Measurements from ENCODE around the gene ZBTB38.

ZBTB38 gene

DNA sequence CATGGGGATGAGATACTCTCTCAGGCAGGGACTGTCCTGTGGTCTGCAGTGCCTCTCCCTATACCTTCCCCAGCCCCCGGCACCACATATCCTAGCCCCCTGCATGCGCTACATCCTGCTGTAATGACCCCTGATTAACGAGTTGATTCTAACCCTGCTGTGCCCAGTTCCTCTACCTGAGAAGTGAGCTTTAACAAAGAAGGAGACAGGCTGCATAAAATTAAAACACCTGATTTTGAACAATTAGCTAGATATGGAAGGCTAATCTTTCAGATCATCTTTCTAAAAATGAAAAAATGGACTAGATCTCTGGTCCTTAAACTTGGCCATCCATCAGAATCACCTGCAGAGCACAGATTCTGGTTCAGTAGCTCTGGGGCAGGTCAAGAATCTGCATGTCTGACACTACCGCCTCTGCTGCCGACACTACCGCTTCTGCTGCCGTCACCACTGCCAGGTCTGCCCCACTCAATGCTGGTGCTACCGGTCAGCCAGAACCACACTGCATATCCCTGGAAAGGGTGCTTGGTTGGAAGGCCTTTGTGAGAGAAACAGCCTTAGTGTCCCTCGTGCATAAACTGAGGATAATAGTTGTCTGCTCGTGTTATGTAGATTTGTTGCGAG lies 33.6 kb upstream of the ZBTB38 start:
- DNase-seq = no peak
- Mint-ChIP-seq H3K27me3 (no peaks in the 10 kb centered on the region), H3K27ac (no peak overlapping the region), H3K9me3 (no peaks in the 10 kb centered on the region), H3K4me3 (no peak overlapping the region), H3K4me1 (no peaks in the 10 kb centered on the region)
- no peak for ATAC-seq

DNA sequence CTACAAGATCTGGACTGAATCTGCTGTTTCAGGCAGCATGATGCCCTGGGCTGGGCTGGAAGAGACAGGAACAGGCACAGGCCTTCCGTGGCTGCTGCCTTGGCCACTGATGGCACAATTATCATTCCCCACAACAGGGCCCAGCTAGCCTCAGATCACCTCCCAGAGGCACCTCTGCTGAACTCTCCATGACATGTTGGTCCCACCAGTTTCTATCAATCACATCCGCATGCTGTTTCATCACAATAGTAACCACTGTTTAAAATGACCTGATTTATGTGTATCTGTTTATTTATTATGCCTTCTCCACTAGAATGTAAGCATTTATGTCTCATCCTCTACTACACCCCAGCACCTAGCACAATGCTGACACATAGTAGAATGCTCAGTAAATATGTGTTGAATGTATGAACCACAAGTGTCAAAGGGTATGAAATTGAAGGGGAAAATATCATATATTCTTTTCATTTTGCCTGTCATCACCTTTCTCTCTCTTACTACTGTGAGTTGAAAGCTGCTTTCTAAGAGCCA lies 32.7 kb upstream of the ZBTB38 start:
- H3K4me3 Mint-ChIP-seq = no peak overlapping the region
- no peaks in the 10 kb centered on the region for H3K4me1 Mint-ChIP-seq
- no peak overlapping the region for H3K27ac Mint-ChIP-seq
- H3K9me3 Mint-ChIP-seq = no peaks in the 10 kb centered on the region
- no peaks in the 10 kb centered on the region for H3K27me3 Mint-ChIP-seq
- no peak for ATAC-seq
- no peak for DNase-seq

DNA sequence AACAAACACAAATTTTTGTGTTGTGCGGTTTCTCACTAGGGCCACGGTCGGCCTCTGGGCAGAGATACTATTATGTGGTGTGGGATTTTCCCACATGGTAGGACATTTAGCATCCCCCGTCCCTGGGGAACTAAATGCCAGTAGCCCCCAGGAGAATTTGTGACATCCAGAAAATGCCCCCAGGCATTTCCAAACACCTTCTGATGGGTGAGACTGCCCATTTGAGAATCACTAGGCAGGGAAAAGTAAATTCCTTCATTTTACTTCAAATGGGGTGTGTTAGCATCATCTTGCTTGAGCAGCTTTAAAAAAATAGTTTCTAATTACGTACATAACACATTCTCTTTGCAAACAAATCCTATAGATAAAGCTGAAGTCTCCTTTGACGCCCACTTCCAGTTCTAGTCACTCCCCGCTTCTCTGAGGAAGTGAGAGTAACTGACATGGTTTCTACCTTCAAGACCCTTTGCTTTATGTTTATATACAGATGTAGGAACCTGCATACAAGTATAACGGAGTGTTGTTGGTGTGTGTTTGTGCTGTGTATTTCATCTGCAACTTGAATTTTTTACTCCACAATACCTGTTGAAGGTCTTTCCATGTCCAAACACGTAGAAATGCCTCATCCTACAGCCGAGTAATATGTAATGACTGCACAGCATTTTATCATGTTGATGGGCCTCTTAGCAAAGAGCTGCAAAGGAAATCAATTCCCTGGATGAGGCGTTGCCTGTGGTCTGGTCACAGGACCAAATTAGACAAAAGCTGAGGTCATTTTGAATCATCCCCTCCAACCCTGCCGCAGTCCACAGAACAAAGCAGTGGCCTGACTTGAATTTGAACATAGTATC lies 31.4 kb upstream of the ZBTB38 start:
- no peak overlapping the region for H3K4me3 Mint-ChIP-seq
- H3K27me3 Mint-ChIP-seq = no peaks in the 10 kb centered on the region
- H3K4me1 Mint-ChIP-seq = no peaks in the 10 kb centered on the region
- peaks cover 0 to 7% of the 10 kb centered on the region in 2 donors for H3K9me3 Mint-ChIP-seq
- no peak overlapping the region for H3K27ac Mint-ChIP-seq
- ATAC-seq = no peak
- no peak for DNase-seq

DNA sequence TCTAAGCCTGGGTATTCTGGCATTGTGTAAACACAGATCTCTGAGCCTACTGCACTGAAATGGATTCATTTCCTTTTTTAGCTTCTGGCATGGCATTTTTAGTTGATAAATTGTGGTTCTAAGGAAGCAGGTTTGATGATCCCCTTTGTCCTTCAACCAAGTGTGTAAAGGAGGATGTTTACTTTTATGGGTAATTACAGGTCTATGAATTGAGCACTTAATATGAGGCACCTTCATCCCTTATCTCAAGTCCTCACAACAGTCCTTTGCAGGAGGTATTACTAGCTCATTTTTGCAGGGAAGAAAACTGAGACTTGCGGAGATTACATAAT lies 30.8 kb upstream of the ZBTB38 start:
- ATAC-seq = no peak
- H3K27ac Mint-ChIP-seq = no peak overlapping the region

DNA sequence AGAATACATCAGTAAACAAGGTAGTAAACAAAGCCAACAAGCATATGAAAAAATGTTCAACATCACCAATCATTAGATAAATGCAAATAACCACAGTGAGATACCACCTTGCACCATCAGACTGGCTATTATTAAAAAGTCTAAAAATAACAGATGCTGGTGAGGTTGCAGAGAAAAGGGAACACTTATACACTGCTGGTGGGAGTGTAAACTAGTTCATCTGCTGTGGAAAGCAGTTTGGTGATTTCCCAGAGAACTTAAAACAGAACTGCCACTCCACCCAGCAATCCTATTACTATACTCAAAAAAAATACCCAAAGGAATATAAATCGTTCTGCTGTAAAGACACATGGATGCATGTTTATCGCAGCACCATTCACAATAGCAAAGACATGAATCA lies 30.3 kb upstream of the ZBTB38 start:
- Mint-ChIP-seq H3K4me3 (no peak overlapping the region), H3K27me3 (no peaks in the 10 kb centered on the region), H3K9me3 (peaks cover 0 to 7% of the 10 kb centered on the region in 2 donors), H3K4me1 (no peaks in the 10 kb centered on the region), H3K27ac (no peak overlapping the region)
- DNase-seq (no peak), ATAC-seq (no peak)

More for the DNA sequence above, 30.8 kb upstream of the ZBTB38 start:
- Mint-ChIP-seq H3K9me3 (peaks cover 0 to 7% of the 10 kb centered on the region in 2 donors), H3K27me3 (no peaks in the 10 kb centered on the region), H3K4me3 (no peak overlapping the region), H3K4me1 (no peaks in the 10 kb centered on the region)
- DNase-seq = no peak

DNA sequence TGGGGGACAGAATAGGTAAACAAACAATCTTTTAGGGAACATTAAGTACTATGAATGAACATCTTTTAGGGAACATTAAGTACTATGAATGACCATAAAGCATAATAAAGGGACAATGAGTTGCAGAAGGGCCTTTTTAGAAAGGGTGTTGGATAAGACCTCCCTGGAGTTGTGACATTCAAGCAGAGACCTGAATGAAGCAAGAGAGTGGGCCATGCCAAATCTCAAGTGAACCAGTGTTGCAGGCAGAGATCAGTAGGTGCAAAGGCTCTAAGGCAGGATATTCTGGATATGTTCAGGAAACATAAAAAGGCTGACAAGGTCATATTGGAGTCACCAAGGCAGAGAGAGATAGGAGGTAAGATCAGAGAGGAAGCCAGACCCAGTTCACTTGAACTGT lies 29.4 kb upstream of the ZBTB38 start:
- Mint-ChIP-seq H3K4me1 (no peaks in the 10 kb centered on the region), H3K9me3 (peaks cover 0 to 7% of the 10 kb centered on the region in 2 donors), H3K4me3 (no peak overlapping the region), H3K27me3 (no peaks in the 10 kb centered on the region), H3K27ac (no peak overlapping the region)
- DNase-seq (no peak), ATAC-seq (no peak)

DNA sequence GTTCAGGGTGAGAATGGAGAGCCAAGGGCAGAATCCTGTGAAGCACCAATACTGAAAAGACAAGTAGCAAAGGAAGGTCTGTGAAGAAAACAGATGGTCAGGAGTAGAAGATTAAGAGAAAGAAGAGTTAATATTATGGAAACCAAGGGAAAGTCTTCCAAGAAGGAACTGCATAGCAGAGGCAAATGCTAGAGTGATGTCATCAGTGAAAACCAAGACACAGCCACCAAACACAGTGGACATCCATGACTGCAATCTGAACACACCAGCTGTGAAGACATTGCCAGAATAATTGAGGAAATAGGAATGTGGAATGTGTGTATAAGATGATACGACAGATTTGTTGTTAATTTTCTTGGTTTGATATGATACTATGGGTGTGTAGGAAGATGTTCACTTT lies 26.8 kb upstream of the ZBTB38 start:
- ATAC-seq (no peak), DNase-seq (no peak)
- Mint-ChIP-seq H3K4me1 (no peaks in the 10 kb centered on the region), H3K27me3 (no peaks in the 10 kb centered on the region), H3K9me3 (peaks cover 0 to 7% of the 10 kb centered on the region in 2 donors), H3K4me3 (no peak overlapping the region), H3K27ac (peak overlapping the region in 1 of 2 donors; percentile 41)

DNA sequence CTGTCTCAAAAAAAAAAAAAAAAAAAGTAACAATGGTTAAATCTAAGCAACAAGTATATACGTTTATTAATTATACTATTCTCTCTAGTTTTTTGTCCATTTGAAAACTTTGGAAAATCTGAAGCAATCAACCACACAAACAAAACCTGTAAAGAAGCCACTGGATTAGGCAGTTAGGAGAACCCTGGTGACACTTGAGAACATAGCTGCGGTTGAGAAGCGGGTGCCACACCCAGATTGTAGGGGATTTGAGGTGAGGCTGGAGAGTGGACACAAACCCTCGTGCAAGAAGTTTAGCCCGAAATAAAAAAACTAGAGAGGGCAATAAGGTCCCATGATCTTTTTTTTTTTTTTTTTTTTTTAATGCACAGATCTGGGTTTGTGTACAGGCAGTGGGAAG lies 25.9 kb upstream of the ZBTB38 start:
- H3K27me3 Mint-ChIP-seq = no peaks in the 10 kb centered on the region

DNA sequence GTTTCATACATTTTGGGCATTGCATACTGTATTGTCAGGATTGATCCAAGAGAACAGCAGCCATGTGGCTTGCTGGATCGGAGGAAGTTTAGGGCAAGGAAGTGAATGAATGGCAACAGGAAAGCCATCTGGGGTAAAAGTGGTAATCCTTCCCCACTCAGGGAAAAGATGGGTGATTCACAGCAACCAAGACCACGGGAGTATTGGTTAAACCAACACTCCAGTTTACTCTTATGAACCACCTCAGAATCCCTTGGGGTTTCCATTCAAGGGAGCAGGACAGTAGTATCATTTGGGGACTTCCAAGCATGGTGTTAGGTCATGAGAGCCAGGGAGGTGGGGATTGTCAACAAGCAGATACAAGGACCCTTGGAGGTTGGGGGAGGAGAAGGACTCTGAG lies 25.2 kb upstream of the ZBTB38 start:
- Mint-ChIP-seq H3K4me3 (no peak overlapping the region), H3K27me3 (no peaks in the 10 kb centered on the region), H3K4me1 (no peaks in the 10 kb centered on the region), H3K9me3 (peaks cover 0 to 7% of the 10 kb centered on the region in 2 donors), H3K27ac (no peak overlapping the region)
- no peak for ATAC-seq
- no peak for DNase-seq

More for the DNA sequence above, 25.9 kb upstream of the ZBTB38 start:
- Mint-ChIP-seq H3K4me3 (no peak overlapping the region), H3K9me3 (peaks cover 0 to 7% of the 10 kb centered on the region in 2 donors), H3K4me1 (no peaks in the 10 kb centered on the region), H3K27ac (no peak overlapping the region)
- DNase-seq (no peak), ATAC-seq (no peak)

DNA sequence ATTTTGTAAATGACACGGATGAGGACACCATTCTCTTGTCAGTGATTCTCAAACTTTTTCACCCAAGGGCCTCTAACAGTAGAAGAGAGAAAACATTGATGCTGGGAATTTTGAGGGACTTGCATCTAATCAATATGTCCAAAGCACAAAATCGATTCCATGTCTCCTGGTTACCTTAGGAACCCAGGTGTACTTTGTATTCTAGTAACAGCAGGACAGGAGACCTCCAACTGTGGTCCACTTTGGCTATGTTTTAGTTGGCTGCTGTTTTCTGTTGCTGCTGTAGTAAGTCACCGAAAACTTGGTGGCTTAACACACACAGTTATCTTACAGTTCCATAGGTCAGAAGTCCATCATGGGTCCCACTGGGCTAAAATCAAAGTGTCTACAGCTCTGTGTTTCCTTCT lies 24.4 kb upstream of the ZBTB38 start:
- no peaks in the 10 kb centered on the region for H3K27me3 Mint-ChIP-seq
- no peaks in the 10 kb centered on the region for H3K4me1 Mint-ChIP-seq
- H3K27ac Mint-ChIP-seq = no peak overlapping the region
- H3K9me3 Mint-ChIP-seq = peaks cover 0 to 7% of the 10 kb centered on the region in 2 donors
- no peak for ATAC-seq
- H3K4me3 Mint-ChIP-seq = no peak overlapping the region
- DNase-seq = no peak

DNA sequence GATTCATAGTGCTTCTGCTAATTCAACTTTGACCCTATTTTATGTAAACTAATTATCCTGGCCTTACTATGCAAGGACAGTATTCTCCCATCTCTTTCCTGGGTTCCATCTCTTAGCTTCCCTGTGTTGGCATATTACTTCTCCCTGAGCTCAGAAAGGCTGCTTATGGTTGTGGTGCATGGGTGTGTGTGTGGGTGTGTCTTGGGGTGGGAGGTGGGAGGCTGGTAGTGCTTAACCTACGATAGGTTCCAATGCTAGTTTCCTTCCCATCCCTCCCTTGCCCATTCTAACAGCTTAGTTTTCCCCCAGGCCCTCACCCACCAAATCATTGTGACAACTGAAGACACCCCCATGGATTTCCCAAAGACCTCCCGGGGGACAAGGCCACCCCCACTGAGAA lies 22.8 kb upstream of the ZBTB38 start:
- ATAC-seq = no peak

DNA sequence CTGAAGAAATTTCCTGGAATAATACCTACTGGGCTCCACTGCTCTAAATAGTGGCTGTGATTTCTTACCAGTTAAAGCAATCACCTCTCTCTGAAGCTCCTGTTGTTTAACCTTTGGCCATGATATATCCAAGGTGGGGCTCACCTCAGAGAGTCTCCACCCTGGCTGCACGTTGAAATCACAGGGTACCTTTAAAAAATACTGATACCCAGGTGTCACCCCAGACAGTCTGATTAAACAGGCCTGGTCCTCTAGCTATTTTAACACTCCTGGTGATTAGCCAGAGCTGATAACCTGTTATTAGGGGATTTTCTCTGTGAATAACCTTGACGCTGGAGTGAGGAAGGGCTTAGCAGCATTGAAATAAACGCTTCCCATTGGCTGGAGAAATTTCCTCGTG lies 22.3 kb upstream of the ZBTB38 start:
- H3K27me3 Mint-ChIP-seq = no peaks in the 10 kb centered on the region
- ATAC-seq (no peak), DNase-seq (no peak)
- no peak overlapping the region for H3K4me3 Mint-ChIP-seq
- peaks cover 0 to 11% of the 10 kb centered on the region in 2 donors for H3K9me3 Mint-ChIP-seq
- no peak overlapping the region for H3K27ac Mint-ChIP-seq
- H3K4me1 Mint-ChIP-seq = no peaks in the 10 kb centered on the region

More for the DNA sequence above, 22.8 kb upstream of the ZBTB38 start:
- no peak for DNase-seq
- Mint-ChIP-seq H3K27ac (no peak overlapping the region), H3K9me3 (peaks cover 0 to 10% of the 10 kb centered on the region in 2 donors), H3K4me3 (no peak overlapping the region), H3K4me1 (no peaks in the 10 kb centered on the region), H3K27me3 (no peaks in the 10 kb centered on the region)

DNA sequence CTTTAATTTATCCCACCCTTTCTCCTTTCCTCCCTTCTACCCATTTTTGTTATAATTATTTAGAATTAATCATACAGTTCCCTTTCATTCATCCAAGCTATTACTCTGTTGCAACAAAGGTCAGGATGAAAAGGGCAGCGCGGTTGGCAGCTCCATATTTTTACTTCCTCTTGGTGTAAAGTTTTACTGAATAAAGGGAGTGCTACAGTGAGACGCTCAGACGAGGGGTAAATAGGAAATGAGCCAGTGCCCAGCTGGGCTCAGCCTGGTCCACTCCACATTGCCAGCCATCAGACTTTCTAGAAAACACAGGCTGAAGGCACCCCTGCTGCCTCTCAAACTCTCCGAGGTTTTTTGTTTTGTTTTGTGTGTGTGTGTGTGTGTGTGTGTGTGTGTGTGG lies 21.9 kb upstream of the ZBTB38 start:
- no peaks in the 10 kb centered on the region for H3K4me1 Mint-ChIP-seq
- peaks cover 0 to 8% of the 10 kb centered on the region in 2 donors for H3K9me3 Mint-ChIP-seq
- no peak for ATAC-seq
- no peak for DNase-seq
- no peak overlapping the region for H3K4me3 Mint-ChIP-seq
- H3K27me3 Mint-ChIP-seq = no peaks in the 10 kb centered on the region
- H3K27ac Mint-ChIP-seq = no peak overlapping the region

DNA sequence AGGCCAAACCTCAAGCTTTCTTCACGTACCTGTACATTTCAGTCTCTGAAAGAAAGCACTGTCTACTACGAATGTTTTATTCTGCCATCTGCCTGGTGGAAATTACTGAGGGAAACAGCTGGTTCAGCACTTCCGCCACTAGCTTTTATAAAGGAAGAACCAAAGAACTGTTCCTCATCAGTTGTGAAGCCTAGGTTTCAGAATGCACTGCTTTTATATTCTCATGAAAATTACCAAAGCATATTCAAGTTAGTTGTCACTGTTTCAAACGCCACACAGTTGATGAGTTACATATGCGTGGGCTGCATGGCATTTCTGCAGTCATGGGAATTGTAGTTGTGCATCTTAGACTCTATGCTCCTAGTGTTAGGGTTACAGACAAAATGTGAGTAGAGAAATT lies 21.5 kb upstream of the ZBTB38 start:
- no peak for ATAC-seq
- no peak for DNase-seq

DNA sequence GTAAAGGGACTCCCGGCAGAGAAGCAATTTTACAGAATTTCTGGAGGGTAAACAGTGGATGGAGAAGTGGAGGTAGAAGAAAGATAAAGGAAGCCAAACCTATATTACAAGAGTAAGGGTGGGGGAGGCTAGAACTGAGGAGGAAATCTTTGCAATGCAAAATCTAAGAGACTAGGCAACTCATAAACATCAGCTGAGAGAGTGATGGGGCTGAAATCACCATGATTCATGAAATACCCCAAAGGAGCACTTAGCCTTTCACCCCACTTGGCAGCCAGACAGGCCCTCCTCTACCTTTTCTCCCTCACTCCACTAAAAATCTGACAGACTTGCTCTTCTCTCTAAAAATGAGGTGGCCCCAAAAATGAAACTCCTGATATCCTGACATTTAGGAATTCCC lies 19.5 kb upstream of the ZBTB38 start:
- Mint-ChIP-seq H3K9me3 (peaks cover 0 to 4% of the 10 kb centered on the region in 2 donors), H3K27me3 (no peaks in the 10 kb centered on the region), H3K27ac (no peak overlapping the region), H3K4me1 (no peaks in the 10 kb centered on the region), H3K4me3 (no peak overlapping the region)
- no peak for DNase-seq
- ATAC-seq = no peak

More for the DNA sequence above, 21.5 kb upstream of the ZBTB38 start:
- no peaks in the 10 kb centered on the region for H3K27me3 Mint-ChIP-seq
- H3K9me3 Mint-ChIP-seq = peaks cover 0 to 4% of the 10 kb centered on the region in 2 donors
- no peak overlapping the region for H3K27ac Mint-ChIP-seq
- H3K4me3 Mint-ChIP-seq = no peak overlapping the region
- no peaks in the 10 kb centered on the region for H3K4me1 Mint-ChIP-seq

DNA sequence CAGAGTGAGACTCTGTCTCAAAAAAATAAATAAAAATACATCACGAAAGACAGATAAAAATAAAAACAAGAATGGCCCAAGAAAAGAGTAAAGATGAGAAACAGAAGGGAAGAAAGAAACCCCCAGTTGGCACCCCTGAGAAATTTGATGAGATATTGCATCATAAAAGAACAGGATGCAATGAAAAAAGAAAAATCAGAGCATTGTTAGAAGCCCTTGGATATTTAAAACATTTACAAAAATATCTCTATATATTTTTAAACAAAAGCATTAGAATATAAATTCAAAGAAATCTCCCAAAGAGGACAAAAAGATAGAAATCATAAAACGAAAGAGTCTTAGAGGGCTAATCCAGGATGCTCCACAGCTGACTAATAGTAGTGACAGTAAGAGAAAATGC lies 18.6 kb upstream of the ZBTB38 start:
- Mint-ChIP-seq H3K27me3 (no peaks in the 10 kb centered on the region), H3K4me3 (no peak overlapping the region), H3K4me1 (no peaks in the 10 kb centered on the region), H3K9me3 (peaks cover 0 to 4% of the 10 kb centered on the region in 2 donors), H3K27ac (peak overlapping the region in 1 of 2 donors; percentile 73)
- no peak for DNase-seq
- no peak for ATAC-seq
